ENCODE results near the gene FOXN3. TPM values are rescaled to one million over a fixed set of nuclear protein-coding genes. Genes with fewer than 3 reads are reported as not detected.

FOXN3 gene
- total RNA-seq, 2 experiments from 2014 or later: 124 to 127 TPM

DNA sequence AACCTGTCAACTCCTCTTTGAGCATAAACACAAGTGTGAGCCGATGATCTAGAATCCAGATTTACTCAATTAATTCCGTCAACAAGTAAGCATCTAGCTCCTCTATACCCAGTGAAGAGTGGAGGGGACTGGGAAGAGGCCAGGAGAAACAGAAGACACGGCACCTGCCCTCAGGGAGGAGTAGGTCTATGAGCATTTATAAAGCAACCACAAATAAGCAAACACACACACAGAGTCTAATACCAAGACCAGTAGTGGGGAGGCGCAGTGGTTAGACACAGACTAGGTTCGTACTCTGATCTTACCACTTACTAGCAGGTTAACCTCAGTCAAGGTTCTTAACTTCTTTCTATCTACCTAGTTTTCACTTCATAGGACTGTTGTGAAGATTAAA lies 5.9 kb upstream of the FOXN3 start:
- no peaks in the 10 kb centered on the region for H3K27me3 ChIP-seq (ENCODE audit: control insufficient read depth in 1 of 2, insufficient read depth in 2 of 2, low read length in 2 of 2)
- intact Hi-C loops (cut with DNase I, micrococcal nuclease): loop anchor here in 1 of 2 experiments (5.0 kb wide), 1 partner anchor 344 kb away; no protein-coding TSS in a partner anchor
- Mint-ChIP-seq H3K4me3 (no peak overlapping the region), H3K36me3 (ENCODE audit: low read depth) (peaks cover under 1% of the 10 kb centered on the region), H3K27me3 (no peaks in the 10 kb centered on the region), H3K4me1 (ENCODE audit: low read depth) (peaks cover 72% of the 10 kb centered on the region), H3K9me3 (no peaks in the 10 kb centered on the region), H3K27ac (peak overlapping the region; percentile 61)
- ChIA-PET POLR2A (no interaction called here), CTCF (no interaction called here)
- peaks cover 15% of the 10 kb centered on the region for H3K4me1 ChIP-seq (ENCODE audit: insufficient read depth, low read length)
- TF ChIP-seq CTCF (IDR thresholded peaks at IDR 0.05): no peak
- DNase-seq (no peak), ATAC-seq (ENCODE audit: poor library complexity) (no peak)
- no peaks in the 10 kb centered on the region for H3K36me3 ChIP-seq (ENCODE audit: insufficient read depth, low read length)
- no peak overlapping the region for H3K4me3 ChIP-seq (ENCODE audit: low read length)
- no peaks in the 10 kb centered on the region for H3K9me3 ChIP-seq (ENCODE audit: control insufficient read depth in 1 of 2, insufficient read depth in 1 of 2, low read length in 2 of 2)
- H3K27ac ChIP-seq (ENCODE audit: low read depth in 1 of 2, low read length in 2 of 2): no peak overlapping the region

GRCh38 chr14:89422181-89422951 lies 5.3 kb upstream of the FOXN3 start:
- CTCF ChIA-PET: no interaction called here
- Histone ChIP-seq H3K9me3 (ENCODE audit: control insufficient read depth in 1 of 2, insufficient read depth in 1 of 2, low read length in 2 of 2) (no peaks in the 10 kb centered on the region), H3K4me3 (ENCODE audit: low read length) (no peak overlapping the region), H3K27me3 (ENCODE audit: control insufficient read depth in 1 of 2, insufficient read depth in 2 of 2, low read length in 2 of 2) (no peaks in the 10 kb centered on the region), H3K36me3 (ENCODE audit: insufficient read depth, low read length) (no peaks in the 10 kb centered on the region), H3K27ac (ENCODE audit: low read depth in 1 of 2, low read length in 2 of 2) (no peak overlapping the region), H3K4me1 (ENCODE audit: insufficient read depth, low read length) (peaks cover 20% of the 10 kb centered on the region)
- peaks cover 73% of the 10 kb centered on the region for H3K4me1 Mint-ChIP-seq (ENCODE audit: low read depth)
- no peaks in the 10 kb centered on the region for H3K9me3 Mint-ChIP-seq
- peaks cover 7% of the 10 kb centered on the region for H3K36me3 Mint-ChIP-seq (ENCODE audit: low read depth)
- intact Hi-C loops (cut with DNase I, micrococcal nuclease): loop anchor here in 1 of 2 experiments (5.0 kb wide), 1 partner anchor 345 kb away; no protein-coding TSS in a partner anchor
- DNase-seq (peak in 1 of 14 experiments; percentile 21), ATAC-seq (ENCODE audit: poor library complexity) (no peak)
- no peak for TF ChIP-seq CTCF (IDR thresholded peaks at IDR 0.05)
- no peak overlapping the region for H3K4me3 Mint-ChIP-seq
- peak overlapping the region; percentile 61 for H3K27ac Mint-ChIP-seq
- H3K27me3 Mint-ChIP-seq: no peaks in the 10 kb centered on the region
- POLR2A ChIA-PET: no interaction called here

GRCh38 chr14:89420502-89420901 lies 3.5 kb upstream of the FOXN3 start:
- peak overlapping the region; percentile 93 for H3K27ac Mint-ChIP-seq
- no peaks in the 10 kb centered on the region for H3K9me3 ChIP-seq (ENCODE audit: control insufficient read depth in 1 of 2, insufficient read depth in 1 of 2, low read length in 2 of 2)
- ATAC-seq (ENCODE audit: poor library complexity) (no peak), DNase-seq (no peak)
- no peaks in the 10 kb centered on the region for H3K9me3 Mint-ChIP-seq
- no peak for TF ChIP-seq CTCF (IDR thresholded peaks at IDR 0.05)
- H3K27me3 ChIP-seq (ENCODE audit: control insufficient read depth in 1 of 2, insufficient read depth in 2 of 2, low read length in 2 of 2): no peaks in the 10 kb centered on the region
- H3K36me3 ChIP-seq (ENCODE audit: insufficient read depth, low read length): no peaks in the 10 kb centered on the region
- no peaks in the 10 kb centered on the region for H3K27me3 Mint-ChIP-seq
- peaks cover 15% of the 10 kb centered on the region for H3K36me3 Mint-ChIP-seq (ENCODE audit: low read depth)
- H3K4me1 Mint-ChIP-seq (ENCODE audit: low read depth): peaks cover 70% of the 10 kb centered on the region
- POLR2A ChIA-PET: no interaction called here
- H3K4me3 Mint-ChIP-seq: peak overlapping the region; percentile 4
- peak overlapping the region in 1 of 2 donors; percentile 11 for H3K27ac ChIP-seq (ENCODE audit: low read depth in 1 of 2, low read length in 2 of 2)
- H3K4me3 ChIP-seq (ENCODE audit: low read length): no peak overlapping the region
- peaks cover 22% of the 10 kb centered on the region for H3K4me1 ChIP-seq (ENCODE audit: insufficient read depth, low read length)
- CTCF ChIA-PET: no interaction called here
- intact Hi-C loops (cut with DNase I, micrococcal nuclease): loop anchor here in 1 of 2 experiments (5.0 kb wide), 1 partner anchor 347 kb away; no protein-coding TSS in a partner anchor
